Liver (tissue), 9 donors: ENCODE results near the gene TCERG1L. TPM values are rescaled to one million over a fixed set of nuclear protein-coding genes. Genes with fewer than 3 reads are reported as not detected.

Experiments
- DNase-seq: peaks from one replicate; pipeline ENCODE4 v3.0.0-alpha.2; 2017; ENCODE audit warnings: low spot score
- H3K27ac ChIP-seq, 2 donors: one replicate each; pipeline ENCODE4 v1.7.0; 2013; ENCODE audit warnings: inconsistent platforms in 2 of 2, low read length in 2 of 2, control low read depth in 1 of 2, low read depth in 1 of 2, mild to moderate bottlenecking in 1 of 2
- H3K27me3 ChIP-seq, 4 donors: one replicate each; pipeline versions ENCODE4 v1.6.1 to v1.7.0; 2013; ENCODE audit warnings: low read length in 3 of 4, inconsistent platforms in 1 of 4, mild to moderate bottlenecking in 1 of 4, moderate library complexity in 1 of 4; ENCODE audit not compliant: control insufficient read depth in 4 of 4, insufficient read depth in 4 of 4
- H3K36me3 ChIP-seq, 4 donors: one replicate each; pipeline versions ENCODE4 v1.6.1 to v1.7.0; 2013; ENCODE audit warnings: low read length in 3 of 4, mild to moderate bottlenecking in 3 of 4, low read depth in 1 of 4, moderate library complexity in 1 of 4; ENCODE audit not compliant: control insufficient read depth in 4 of 4, insufficient read depth in 3 of 4
- H3K4me1 ChIP-seq, 4 donors: one replicate each; pipeline versions ENCODE4 v1.6.1 to v1.7.0; 2013; ENCODE audit warnings: low read length in 3 of 4, mild to moderate bottlenecking in 3 of 4, moderate library complexity in 1 of 4; ENCODE audit not compliant: control insufficient read depth in 4 of 4, insufficient read depth in 4 of 4
- H3K4me3 ChIP-seq, 3 donors: one replicate each; pipeline versions ENCODE4 v1.6.1 to v1.7.0; 2013; ENCODE audit warnings: low read length in 3 of 3, control low read depth in 1 of 3, low read depth in 1 of 3, mild to moderate bottlenecking in 1 of 3
- H3K9ac ChIP-seq, 2 donors: one replicate each; pipeline ENCODE4 v1.7.0; 2013; ENCODE audit warnings: low read length in 2 of 2, mild to moderate bottlenecking in 2 of 2, moderate library complexity in 2 of 2, control low read depth in 1 of 2, low read depth in 1 of 2
- H3K9me3 ChIP-seq, 4 donors: one replicate each; pipeline versions ENCODE4 v1.6.1 to v1.7.0; 2013; ENCODE audit warnings: low read length in 3 of 4; ENCODE audit not compliant: control insufficient read depth in 4 of 4
- ATF3 ChIP-seq: IDR thresholded peaks from 2 replicates; pipeline ENCODE4 v1.6.1; 2016; ENCODE audit warnings: antibody characterized with exemption
- CTCF ChIP-seq: fragments of 150-350 bp; IDR thresholded peaks from 2 replicates; pipeline ENCODE4 v1.5.1; 2017; ENCODE audit warnings: improper control_type of control experiment, low read depth, low read length; ENCODE audit not compliant: missing input control
- EGR1 ChIP-seq, 2 donors: IDR thresholded peaks; 2 replicates each; pipeline ENCODE4 v1.6.1; 2016 to 2018; ENCODE audit warnings: antibody characterized with exemption in 2 of 2, low read depth in 2 of 2
- FOXA1 ChIP-seq: IDR thresholded peaks from 2 replicates; pipeline ENCODE4 v1.6.1; 2016; ENCODE audit warnings: antibody characterized with exemption
- FOXA2 ChIP-seq: IDR thresholded peaks from 2 replicates; pipeline ENCODE4 v1.6.1; 2016; ENCODE audit warnings: antibody characterized with exemption
- GABPA ChIP-seq, 2 donors: IDR thresholded peaks in 1 of 2; conservative IDR thresholded peaks in 1 of 2; 2 replicates each; pipeline ENCODE4 v1.6.1; 2016; ENCODE audit warnings: antibody characterized with exemption in 2 of 2, mild to moderate bottlenecking in 1 of 2, moderate library complexity in 1 of 2
- HNF4A ChIP-seq, 2 donors: conservative IDR thresholded peaks; 2 replicates each; pipeline ENCODE4 v1.6.1; 2016; ENCODE audit warnings: antibody characterized with exemption in 2 of 2, mild to moderate bottlenecking in 2 of 2
- HNF4G ChIP-seq: IDR thresholded peaks from 2 replicates; pipeline ENCODE4 v1.6.1; 2016; ENCODE audit warnings: antibody characterized with exemption
- JUND ChIP-seq, 2 donors: IDR thresholded peaks; 2 replicates each; pipeline ENCODE4 v1.6.1; 2016; ENCODE audit warnings: antibody characterized with exemption in 2 of 2
- MAX ChIP-seq: IDR thresholded peaks from 2 replicates; pipeline ENCODE4 v1.6.1; 2016; ENCODE audit warnings: antibody characterized with exemption
- NR2F2 ChIP-seq: IDR thresholded peaks from 2 replicates; pipeline ENCODE4 v1.6.1; 2016; ENCODE audit warnings: antibody characterized with exemption
- RAD21 ChIP-seq, 2 donors: IDR thresholded peaks; 2 replicates each; pipeline ENCODE4 v1.6.1; 2016; ENCODE audit warnings: antibody characterized with exemption in 2 of 2, mild to moderate bottlenecking in 2 of 2
- REST ChIP-seq: IDR thresholded peaks from 2 replicates; pipeline ENCODE4 v1.6.1; 2016; ENCODE audit warnings: antibody characterized with exemption, mild to moderate bottlenecking
- RXRA ChIP-seq, 2 donors: IDR thresholded peaks; 2 replicates each; pipeline ENCODE4 v1.6.1; 2017 to 2018; ENCODE audit warnings: antibody characterized with exemption in 2 of 2, mild to moderate bottlenecking in 1 of 2
- SP1 ChIP-seq: IDR thresholded peaks from 2 replicates; pipeline ENCODE4 v1.6.1; 2018; ENCODE audit warnings: antibody characterized with exemption, mild to moderate bottlenecking
- TAF1 ChIP-seq: conservative IDR thresholded peaks from 2 replicates; pipeline ENCODE4 v1.6.1; 2016; ENCODE audit warnings: antibody characterized with exemption, mild to moderate bottlenecking
- YY1 ChIP-seq: IDR thresholded peaks from 2 replicates; pipeline ENCODE4 v1.6.1; 2016; ENCODE audit warnings: antibody characterized with exemption, mild to moderate bottlenecking
- ZBTB33 ChIP-seq: IDR thresholded peaks from 2 replicates; pipeline ENCODE4 v1.6.1; 2016; ENCODE audit warnings: antibody characterized with exemption
- WGBS: extraction: QIAGEN DNeasy Blood & Tissue Kit; methylation state at CpG from one replicate; pipeline ENCODE4 v1.1.7; 2013; 5-methylcytosine and 5-hydroxymethylcytosine counted together
- polyA plus RNA-seq, 2 donors: library from polyadenylated mRNA; stranded (reverse) in 1 of 2; unstranded in 1 of 2; fragments of 200-250 nt in 1 of 2; fragments of >200 nt in 1 of 2; fragmentation: Nextera tagmentation in 1 of 2; extraction: Ambion mirVana in 1 of 2; gene quantifications; one replicate each; pipeline versions ENCODE4 v1.2.1 to v1.2.3, GENCODE V29; 2013 to 2015
- total RNA-seq, 2 donors: library from RNA; depleted of rRNA; stranded (reverse); fragments of >200 nt; gene quantifications; one replicate each; pipeline ENCODE4 v1.2.3, GENCODE V29; 2014
- donor health status: healthy.
- donor health status: healthy.
- donor health status: healthy.
- donor health status: healthy.
- donor health status: healthy.

Gene TCERG1L
- total and polyA plus RNA-seq, 4 donors: not detected

GRCh38 chr10:131260452-131261211 is 50.9 kb downstream of the TCERG1L start:
- Histone ChIP-seq H3K27me3 (peaks cover 0 to 7% (median 0%) of the 10 kb centered on the region in 4 donors), H3K27ac (no peak overlapping the region), H3K36me3 (no peaks in the 10 kb centered on the region), H3K4me3 (no peak overlapping the region), H3K4me1 (no peaks in the 10 kb centered on the region), H3K9me3 (no peaks in the 10 kb centered on the region), H3K9ac (no peak overlapping the region)
- no peak for DNase-seq
- 86% methylated on average over 17 of the region's 17 CpGs for WGBS
- no peak for TF ChIP-seq FOXA1
- no peak for TF ChIP-seq ATF3

GRCh38 chr10:131260031-131260430 is 51.5 kb downstream of the TCERG1L start:
- Histone ChIP-seq H3K36me3 (no peaks in the 10 kb centered on the region), H3K4me3 (no peak overlapping the region), H3K27ac (no peak overlapping the region), H3K4me1 (no peaks in the 10 kb centered on the region), H3K9me3 (no peaks in the 10 kb centered on the region), H3K27me3 (peaks cover 0 to 7% (median 1%) of the 10 kb centered on the region in 4 donors), H3K9ac (no peak overlapping the region)
- 92% methylated on average over 32 of the region's 32 CpGs for WGBS
- no peak for DNase-seq
- TF ChIP-seq NR2F2: no peak

- no peaks in the 10 kb centered on the region for H3K4me1 ChIP-seq
- H3K4me3 ChIP-seq: no peak overlapping the region
- no peak overlapping the region for H3K27ac ChIP-seq
- H3K27me3 ChIP-seq: peaks cover 0 to 7% (median 2%) of the 10 kb centered on the region in 4 donors
- no peak for DNase-seq
- no peak for TF ChIP-seq REST
- no peak for TF ChIP-seq NR2F2
- TF ChIP-seq JUND (IDR thresholded peaks at IDR 0.05): no peak
- TF ChIP-seq GABPA (IDR thresholded peaks at IDR 0.05 in 1 of 2, conservative IDR thresholded peaks at IDR 0.05 in 1 of 2): no peak
- TF ChIP-seq ATF3: no peak
- TF ChIP-seq YY1: no peak
- TF ChIP-seq EGR1 (IDR thresholded peaks at IDR 0.05; ENCODE audit: low read depth in 2 of 2): no peak
- TF ChIP-seq TAF1: no peak
- TF ChIP-seq SP1: no peak
- TF ChIP-seq CTCF: no peak
- TF ChIP-seq FOXA1: no peak
- TF ChIP-seq HNF4A (conservative IDR thresholded peaks at IDR 0.05): no peak
- no peak for TF ChIP-seq RXRA (IDR thresholded peaks at IDR 0.05)
- no peak for TF ChIP-seq RAD21 (IDR thresholded peaks at IDR 0.05)
- no peak for TF ChIP-seq FOXA2
- TF ChIP-seq MAX: no peak
- TF ChIP-seq ZBTB33: no peak
- TF ChIP-seq HNF4G: no peak
- WGBS: 78% methylated on average over 11 of the region's 11 CpGs
- no peak overlapping the region for H3K9ac ChIP-seq
- no peaks in the 10 kb centered on the region for H3K36me3 ChIP-seq
- H3K9me3 ChIP-seq: no peaks in the 10 kb centered on the region
These were observed 52.0 kb downstream of the TCERG1L start for GRCh38 chr10:131259535-131259934.
